ENCODE results near the gene TMEM125.

TMEM125 gene

DNA sequence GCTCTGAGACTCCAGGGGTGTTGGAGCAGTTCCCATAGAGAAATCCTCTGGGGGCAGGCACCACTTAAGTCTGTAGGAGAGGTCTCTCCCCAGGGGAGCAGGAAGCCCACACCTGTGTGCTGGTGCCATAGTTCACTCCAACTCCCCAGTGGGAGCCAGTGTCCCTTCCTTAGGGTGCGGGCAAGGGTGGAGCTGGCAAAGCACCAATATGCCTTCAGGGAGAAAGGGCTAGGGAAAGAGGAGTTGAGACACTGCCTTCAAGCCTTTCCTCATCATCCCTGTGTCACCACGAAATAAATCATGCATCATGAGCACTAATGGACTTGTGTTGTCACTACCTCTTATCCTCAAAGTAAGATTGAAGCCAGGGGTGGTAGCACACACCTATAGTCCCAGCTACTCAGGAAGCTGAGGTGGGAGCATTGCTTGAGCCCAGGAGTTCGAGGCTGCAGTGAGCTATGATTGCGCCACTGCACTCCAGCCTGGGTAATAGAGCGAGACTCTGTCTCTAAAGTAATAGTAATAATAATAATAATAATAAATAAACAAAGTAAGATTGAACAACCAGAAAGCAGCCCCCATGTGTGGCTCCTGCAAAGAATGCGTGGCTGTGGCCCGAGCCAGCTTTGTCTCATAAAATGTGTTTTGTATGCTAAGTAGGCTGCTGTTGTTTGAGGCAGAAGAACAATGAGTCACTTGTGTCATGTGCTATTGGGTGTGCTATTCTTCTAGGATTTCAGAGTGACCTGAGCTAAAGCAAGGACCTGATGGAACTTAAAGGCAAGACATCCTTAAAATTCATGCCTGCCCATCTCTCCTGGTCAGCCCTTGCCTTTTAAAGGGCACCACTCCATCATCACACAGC, 24.3 kb downstream of the TMEM125 start:
- DNase-seq (ENCODE audit: low read depth, low spot score), result no peak

- no peak for DNase-seq (ENCODE audit: low read depth, low spot score)
Measured at GRCh38 chr1:43294761-43295160, 25.0 kb downstream of the TMEM125 start.

DNA sequence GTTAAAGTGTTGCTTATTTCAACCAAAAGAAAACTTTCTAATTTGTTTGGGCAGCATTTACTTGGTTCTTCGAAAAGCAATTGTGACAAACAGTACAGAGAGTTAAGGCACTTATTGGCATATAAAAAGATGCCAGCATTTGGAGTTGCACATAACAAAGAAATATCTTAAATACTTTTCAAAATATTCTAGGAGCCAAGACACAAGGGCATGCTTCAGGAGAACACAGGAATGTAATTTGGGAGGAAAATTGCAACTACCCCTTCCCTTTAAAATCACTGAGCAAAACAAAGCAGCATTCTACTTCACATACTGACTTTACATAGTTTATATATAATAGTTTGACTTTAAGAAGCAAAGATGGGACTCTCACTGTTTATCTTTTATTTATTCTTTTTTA, 26.4 kb downstream of the TMEM125 start:
- no peak for DNase-seq (ENCODE audit: low read depth, low spot score)

- no peak for DNase-seq (ENCODE audit: low read depth, low spot score)
Measured at GRCh38 chr1:43298055-43298454, 28.3 kb downstream of the TMEM125 start.

DNA sequence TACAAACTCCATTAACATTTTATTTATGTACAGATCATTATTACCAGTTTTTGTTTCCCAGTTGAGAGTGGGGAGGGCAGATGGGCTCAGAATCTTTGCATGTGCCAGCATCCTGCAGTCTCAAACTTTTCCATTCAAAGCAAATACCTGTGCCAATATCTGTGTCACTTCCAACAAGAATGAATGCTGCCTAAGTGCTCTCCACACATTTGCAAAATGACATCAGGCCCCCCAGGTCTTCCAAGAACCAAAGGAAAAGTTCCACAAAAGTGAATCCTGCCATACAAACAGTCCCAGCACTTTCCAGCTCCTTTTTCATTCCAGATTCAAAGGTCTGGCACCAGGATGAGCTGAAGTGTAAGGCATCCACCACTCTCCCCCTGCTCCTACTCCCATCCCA, 29.3 kb downstream of the TMEM125 start:
- DNase-seq (ENCODE audit: low read depth, low spot score), result no peak

GRCh38 chr1:43300378-43301094, 30.8 kb downstream of the TMEM125 start, which contains the start of gene TIE1:
TIE1 (plus strand) TSS chr1:43300982; CDS start chr1:43301072, 90 bp downstream.
- no peak for DNase-seq (ENCODE audit: low read depth, low spot score)

- no peak for DNase-seq (ENCODE audit: low read depth, low spot score)
Measured at GRCh38 chr1:43302201-43302600, 32.4 kb downstream of the TMEM125 start.

DNA sequence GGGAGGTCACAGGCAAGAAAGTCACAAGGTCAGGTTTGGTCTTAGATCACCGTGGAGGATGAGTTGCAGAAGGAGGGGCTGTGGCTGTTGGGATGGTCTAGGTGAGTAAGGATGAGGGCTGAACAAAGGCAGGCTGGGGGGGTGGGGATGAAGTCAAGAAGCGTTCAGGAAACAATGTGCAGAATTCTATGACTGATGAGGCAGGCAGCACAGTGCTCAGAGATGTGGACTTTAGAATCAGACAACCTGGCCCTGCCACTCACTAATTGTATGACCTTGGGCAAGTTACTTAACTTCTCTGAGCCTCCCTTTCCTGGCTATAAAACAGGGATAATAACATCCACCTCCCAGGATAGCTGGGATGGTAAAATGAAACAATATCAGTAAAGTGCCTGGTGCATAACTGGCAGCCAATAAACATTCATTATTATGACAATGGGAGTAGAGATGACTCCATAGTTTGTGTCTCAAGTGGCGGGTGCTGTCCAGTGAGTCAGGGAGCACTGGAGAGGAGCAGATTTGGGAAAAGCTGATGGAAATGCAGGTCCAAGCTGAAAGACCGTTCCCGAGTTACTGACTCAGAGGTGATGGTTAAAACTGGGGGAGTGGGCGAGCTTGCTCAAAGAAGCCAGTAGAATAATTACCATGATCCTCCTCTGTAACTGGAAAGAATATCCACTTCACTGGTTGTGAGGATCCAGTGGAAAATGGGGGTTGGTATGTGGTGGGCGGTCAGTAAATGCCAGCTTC, 33.1 kb downstream of the TMEM125 start:
- DNase-seq (ENCODE audit: low read depth, low spot score), result no peak

GRCh38 chr1:43303471-43304313, 33.9 kb downstream of the TMEM125 start:
- DNase-seq (ENCODE audit: low read depth, low spot score), result no peak

- no peak for DNase-seq (ENCODE audit: low read depth, low spot score)
Measured at GRCh38 chr1:43304314-43304681, 34.5 kb downstream of the TMEM125 start.

- DNase-seq (ENCODE audit: low read depth, low spot score), result no peak
Measured at GRCh38 chr1:43304771-43305300, 35.1 kb downstream of the TMEM125 start.

GRCh38 chr1:43305461-43305860, 35.7 kb downstream of the TMEM125 start:
- no peak for DNase-seq (ENCODE audit: low read depth, low spot score)

DNA sequence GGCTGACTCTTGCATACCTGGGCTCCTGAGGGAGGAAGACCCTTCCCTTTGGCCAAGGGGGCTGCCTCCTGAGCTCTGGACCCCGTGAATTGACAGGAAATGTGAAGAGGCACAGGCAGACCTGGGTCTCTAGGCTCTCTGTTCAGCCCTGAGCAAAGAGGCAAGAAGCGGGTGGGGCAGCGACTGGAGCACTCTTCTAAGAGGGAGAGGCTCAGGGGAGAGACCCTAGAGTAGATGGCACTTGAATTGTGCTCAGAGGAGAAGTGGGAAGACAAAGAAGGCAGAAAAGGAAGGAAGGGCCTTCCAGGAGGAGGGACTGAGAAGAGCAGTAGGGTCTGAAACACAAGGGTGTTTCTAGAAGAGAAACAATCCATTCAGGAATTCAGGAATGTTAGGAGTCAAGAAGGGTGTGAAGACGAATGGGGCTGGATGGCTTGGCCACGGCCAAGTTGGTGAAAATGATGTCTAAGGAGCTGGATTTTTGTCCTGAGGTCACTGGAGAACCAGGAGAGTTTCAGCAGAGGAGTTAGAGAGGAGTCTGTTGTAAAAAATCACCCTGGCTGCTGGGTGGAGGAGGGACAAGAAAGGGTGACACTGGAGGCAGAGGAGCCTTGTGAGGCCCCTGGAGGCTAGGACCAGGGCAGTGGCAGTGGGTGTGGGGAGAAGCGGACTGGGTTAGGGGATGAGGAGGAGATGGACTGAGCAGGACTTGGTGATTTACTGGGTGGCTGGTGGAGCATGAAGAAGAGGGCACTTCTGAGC, 36.3 kb downstream of the TMEM125 start:
- DNase-seq (ENCODE audit: low read depth, low spot score), result no peak

- DNase-seq (ENCODE audit: low read depth, low spot score), result no peak
Measured at GRCh38 chr1:43306688-43307457, 37.1 kb downstream of the TMEM125 start.

DNA sequence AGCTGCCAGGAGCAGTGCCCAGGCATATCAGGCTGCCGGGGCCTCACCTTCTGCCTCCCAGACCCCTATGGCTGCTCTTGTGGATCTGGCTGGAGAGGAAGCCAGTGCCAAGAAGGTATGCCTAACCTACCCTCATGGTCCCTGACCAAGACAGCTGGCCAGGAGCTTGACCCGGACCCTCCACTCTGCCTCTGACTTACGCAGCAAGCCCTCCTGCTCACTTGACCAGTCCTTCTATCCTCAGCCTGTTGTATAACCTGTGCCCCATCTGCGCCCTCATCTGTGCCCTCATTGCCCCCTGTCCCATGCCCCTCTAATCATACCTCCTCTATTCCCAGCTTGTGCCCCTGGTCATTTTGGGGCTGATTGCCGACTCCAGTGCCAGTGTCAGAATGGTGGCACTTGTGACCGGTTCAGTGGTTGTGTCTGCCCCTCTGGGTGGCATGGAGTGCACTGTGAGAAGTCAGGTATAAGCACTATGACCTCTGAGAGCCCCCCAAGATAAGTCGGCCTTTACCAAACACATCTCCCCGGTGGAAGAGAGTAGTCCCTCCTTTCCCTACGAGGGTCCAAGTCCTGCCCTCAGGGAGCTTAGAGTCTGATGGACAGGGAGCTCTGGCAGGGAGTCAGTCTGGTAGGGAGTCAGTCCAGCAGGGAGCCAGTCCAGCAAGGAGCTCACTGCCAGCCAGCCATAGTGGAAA, 37.8 kb downstream of the TMEM125 start:
- DNase-seq (ENCODE audit: low read depth, low spot score), result no peak

DNA sequence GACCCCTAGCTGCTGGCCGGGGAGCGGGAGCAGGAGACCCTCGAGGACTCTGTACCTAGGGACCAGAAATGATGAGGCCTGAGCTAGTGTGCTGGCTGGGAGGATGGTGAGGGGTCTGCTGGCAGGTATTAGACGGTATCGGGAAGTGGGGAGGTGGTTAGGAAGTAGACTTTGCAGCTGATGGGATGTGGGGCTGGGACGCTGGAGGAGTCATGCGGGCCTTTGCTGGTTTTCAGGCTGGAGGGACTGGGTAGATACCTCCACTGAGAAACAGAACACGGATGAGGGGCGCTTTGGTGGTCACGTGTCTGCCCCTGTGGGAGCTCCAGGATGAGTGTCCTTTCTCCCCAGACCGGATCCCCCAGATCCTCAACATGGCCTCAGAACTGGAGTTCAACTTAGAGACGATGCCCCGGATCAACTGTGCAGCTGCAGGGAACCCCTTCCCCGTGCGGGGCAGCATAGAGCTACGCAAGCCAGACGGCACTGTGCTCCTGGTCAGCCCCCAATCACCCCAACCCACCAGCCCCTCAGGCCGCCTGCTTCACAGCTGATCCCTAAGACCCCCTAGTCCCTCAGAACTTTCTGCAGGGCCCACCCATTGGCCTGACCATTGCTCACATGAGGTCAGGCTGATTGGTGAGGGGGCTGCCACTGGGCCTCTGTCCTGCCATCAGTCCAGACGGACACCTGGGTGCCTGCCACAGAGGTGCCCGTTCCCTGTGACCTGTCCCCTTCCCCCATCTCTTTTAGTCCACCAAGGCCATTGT, 39.0 kb downstream of the TMEM125 start:
- no peak for DNase-seq (ENCODE audit: low read depth, low spot score)

- DNase-seq (ENCODE audit: low read depth, low spot score), result no peak
Measured at GRCh38 chr1:43309405-43310025, 39.7 kb downstream of the TMEM125 start.

DNA sequence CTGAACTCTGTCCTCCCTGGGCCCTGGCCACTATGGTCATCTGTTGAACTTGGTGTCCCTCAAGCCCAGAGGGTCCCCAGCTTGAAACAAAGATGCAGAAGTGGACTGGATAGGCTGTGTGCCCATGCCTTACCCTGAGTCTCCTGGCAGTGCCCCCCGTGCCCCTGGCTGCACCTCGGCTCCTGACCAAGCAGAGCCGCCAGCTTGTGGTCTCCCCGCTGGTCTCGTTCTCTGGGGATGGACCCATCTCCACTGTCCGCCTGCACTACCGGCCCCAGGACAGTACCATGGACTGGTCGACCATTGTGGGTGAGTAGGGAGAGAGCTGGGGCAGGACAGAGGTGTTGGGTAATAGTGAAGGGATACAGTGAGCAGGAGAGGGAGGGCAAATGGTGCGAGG, 41.7 kb downstream of the TMEM125 start:
- DNase-seq (ENCODE audit: low read depth, low spot score), result no peak

Data from ELF-1 (cell line).